SIG-M5 (cell line): ENCODE measurements around the gene AFDN.

ENCODE experiments used
- DNase-seq: peaks from one replicate; lab custom pipeline; 2025; lab: John Stamatoyannopoulos, UW

AFDN gene, protein sequence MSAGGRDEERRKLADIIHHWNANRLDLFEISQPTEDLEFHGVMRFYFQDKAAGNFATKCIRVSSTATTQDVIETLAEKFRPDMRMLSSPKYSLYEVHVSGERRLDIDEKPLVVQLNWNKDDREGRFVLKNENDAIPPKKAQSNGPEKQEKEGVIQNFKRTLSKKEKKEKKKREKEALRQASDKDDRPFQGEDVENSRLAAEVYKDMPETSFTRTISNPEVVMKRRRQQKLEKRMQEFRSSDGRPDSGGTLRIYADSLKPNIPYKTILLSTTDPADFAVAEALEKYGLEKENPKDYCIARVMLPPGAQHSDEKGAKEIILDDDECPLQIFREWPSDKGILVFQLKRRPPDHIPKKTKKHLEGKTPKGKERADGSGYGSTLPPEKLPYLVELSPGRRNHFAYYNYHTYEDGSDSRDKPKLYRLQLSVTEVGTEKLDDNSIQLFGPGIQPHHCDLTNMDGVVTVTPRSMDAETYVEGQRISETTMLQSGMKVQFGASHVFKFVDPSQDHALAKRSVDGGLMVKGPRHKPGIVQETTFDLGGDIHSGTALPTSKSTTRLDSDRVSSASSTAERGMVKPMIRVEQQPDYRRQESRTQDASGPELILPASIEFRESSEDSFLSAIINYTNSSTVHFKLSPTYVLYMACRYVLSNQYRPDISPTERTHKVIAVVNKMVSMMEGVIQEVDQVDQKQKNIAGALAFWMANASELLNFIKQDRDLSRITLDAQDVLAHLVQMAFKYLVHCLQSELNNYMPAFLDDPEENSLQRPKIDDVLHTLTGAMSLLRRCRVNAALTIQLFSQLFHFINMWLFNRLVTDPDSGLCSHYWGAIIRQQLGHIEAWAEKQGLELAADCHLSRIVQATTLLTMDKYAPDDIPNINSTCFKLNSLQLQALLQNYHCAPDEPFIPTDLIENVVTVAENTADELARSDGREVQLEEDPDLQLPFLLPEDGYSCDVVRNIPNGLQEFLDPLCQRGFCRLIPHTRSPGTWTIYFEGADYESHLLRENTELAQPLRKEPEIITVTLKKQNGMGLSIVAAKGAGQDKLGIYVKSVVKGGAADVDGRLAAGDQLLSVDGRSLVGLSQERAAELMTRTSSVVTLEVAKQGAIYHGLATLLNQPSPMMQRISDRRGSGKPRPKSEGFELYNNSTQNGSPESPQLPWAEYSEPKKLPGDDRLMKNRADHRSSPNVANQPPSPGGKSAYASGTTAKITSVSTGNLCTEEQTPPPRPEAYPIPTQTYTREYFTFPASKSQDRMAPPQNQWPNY (N-terminal part only)

DNA sequence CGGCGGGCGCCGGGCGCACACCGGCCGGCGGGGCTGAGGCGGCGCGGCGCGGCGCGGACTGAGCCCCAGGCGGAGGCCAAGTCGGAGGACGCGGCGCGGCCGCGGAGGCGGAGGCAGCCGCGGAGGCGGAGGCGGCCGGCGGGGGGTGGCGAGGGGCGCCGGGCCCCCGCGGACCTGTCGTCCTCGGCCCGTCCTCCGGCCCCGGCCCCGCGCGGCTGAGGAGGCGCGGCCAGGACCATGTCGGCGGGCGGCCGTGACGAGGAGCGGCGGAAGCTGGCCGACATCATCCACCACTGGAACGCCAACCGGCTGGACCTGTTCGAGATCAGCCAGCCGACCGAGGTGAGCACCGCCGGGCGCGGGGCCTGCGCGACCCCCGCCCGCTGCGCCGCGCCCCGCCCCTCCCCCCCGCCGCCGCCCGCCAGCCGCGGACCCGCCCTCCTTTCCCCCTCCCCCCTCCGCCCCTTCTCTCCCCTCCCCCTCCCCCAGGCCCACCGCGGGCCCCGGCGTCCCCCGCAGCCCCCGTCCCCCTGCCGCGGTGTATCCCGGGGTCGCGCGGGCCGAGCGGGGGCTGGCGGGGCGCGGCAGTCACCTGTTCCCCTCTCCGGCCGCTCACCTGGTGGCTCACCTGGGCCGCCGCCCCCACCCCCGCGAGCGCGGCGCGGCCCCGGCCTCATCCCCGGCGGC is at the start of gene AFDN:
AFDN (plus strand) TSS at position 16 of the 687 bp plus-strand sequence; CDS start at position 238, 222 bp downstream.
- no peak for DNase-seq

DNA sequence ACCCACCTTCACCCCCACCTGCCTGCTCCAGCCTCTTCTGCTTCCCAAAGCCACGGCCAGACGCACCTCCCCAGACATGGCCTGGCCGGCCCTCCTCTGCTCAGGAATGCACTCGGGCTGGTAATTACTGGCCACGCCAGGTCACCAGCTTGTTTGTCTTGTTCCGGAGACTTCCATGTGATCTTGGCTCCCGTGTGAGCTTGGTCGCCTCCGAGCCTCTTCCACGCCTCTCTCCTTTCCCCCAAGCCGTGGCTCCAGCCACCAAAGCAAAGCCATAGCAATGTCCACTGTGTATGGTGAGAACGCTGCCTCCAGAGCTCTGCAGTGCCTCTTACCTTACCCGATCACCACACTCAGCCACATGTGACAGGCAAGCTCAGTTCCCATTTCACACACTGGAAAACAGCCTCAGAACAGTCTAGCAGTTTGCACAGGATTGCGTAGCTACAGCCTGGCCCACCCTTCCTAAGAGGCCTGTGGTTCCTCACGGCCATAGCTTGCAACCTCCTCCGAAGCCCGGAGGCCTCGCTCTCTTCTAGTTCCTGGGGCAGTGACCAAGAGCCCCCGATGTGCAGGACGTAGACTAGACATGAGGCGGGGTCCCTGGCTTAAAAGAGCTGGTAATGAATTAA is 48.1 kb upstream of the AFDN start:
- DNase-seq: no peak

DNA sequence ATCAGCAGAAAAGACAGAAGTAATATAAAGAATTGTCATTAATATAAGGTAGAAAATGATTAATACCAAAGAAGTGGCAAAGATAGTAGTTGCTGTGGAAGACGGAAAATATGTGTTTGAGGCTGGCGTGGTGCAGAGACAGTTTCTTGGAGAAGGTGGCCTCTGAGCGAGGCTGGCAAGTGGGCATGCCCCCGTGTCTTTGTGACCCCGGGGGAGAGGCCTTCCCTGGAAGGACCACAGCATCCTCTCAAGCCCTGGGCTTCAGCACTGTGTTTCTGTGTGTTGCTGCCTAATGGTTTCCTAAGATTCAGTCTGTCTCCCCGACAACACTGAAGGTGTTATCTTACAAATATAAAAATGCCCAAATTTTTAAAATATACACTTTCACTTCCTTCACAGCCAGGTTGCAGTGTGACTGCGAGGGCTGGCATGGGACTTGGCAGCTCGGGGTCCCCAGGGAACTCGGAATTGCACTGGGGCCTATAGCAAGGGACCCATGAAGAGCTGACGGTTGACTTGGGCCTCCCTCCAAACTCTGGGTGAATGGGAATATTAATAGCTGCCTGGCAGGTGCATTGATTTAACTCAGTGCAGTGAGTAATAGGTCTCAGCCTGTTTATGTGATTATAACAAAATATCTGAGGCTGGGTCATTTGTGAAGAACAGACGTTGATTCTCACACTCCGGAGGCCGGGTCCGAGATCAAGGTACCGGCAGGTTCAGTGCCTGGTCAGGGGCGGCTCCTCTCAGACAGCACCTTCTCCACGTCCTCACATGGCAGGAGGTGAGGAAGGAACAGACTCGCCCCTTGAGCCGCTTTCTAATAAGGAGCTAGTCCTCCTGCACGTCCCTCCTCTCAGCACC is 47.4 kb upstream of the AFDN start:
- no peak for DNase-seq

DNA sequence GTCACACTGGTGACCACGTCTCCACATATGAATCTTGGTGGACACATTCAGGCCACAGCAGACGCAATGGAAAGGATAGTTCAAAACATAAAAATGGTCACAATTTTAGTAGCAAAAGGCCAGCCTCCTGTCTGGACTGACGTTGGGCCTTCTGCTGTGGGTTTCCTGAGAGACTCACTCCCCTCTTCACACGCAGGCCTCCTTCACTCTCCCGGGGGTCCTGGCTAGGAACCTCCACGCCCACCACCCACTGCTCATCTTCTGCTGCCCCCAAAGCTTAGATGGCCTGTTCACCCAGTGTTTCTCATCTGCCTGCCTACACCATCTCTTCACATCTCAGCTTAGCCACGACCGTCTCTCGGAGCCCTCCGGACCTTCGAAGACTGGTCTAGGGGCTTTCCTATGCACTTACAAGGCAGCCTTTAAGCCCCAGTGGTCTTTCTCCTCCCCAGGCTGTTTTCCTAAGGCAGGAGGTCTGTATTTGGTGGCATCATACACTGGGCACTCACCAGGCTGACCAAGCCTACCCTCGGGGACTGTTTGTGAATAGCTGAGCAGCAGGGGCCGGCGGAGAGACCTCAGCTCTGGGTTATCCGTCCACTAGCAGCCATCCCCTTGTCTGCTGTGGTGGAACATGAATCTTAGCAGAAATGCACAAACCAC is 46.6 kb upstream of the AFDN start:
- no peak for DNase-seq

DNA sequence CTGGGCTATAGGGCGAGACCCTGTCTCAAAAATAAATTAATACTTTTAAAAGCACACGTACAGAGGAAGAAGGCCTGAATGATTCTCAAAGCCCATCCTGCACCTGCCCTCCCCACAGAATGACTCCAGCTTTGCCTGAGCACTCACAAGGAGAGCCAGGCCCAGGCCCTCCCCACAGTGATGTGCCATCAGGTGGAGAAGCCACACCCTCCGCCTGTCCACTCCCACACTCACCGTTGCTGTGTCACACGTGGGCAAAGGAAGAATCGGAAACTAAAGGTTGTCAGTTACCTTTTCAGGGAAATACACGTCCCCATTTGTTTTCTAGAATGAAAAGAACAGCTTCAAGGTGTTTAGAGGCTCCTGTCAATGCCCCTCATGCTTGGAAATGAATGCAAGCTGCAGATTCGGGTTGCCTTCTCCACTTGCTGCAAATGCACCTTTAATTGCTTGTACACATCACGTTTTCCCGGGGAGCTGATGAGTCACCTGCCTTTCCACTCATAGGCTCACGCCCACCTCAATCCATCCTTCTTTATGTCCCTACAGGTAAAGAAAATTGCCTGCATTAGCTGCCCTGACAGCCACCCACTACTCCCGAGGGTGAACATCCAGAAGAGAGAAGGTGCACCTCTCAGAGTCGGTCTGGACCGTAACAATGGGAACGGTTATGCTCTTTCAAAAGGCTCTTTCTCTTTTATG is 45.5 kb upstream of the AFDN start:
- DNase-seq: no peak

DNA sequence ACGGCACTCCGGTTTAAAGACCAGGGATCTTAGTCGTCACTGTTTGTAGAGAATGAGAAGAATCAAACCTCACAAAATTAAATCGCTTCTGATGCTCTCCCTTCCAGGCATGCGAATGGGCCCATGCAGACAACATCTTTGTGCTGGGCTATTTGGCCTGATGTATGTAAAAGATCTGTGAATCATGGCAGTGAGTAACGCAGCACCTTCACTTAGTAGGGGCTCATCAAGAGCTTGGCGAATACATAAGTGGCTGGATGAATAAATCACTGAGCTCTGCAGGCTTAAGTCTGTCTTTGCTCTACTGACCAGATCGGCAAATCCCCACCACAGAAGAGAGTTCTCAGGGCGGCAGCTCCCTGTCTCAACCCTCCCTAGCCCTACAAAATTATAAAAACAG is 44.8 kb upstream of the AFDN start:
- no peak for DNase-seq

DNA sequence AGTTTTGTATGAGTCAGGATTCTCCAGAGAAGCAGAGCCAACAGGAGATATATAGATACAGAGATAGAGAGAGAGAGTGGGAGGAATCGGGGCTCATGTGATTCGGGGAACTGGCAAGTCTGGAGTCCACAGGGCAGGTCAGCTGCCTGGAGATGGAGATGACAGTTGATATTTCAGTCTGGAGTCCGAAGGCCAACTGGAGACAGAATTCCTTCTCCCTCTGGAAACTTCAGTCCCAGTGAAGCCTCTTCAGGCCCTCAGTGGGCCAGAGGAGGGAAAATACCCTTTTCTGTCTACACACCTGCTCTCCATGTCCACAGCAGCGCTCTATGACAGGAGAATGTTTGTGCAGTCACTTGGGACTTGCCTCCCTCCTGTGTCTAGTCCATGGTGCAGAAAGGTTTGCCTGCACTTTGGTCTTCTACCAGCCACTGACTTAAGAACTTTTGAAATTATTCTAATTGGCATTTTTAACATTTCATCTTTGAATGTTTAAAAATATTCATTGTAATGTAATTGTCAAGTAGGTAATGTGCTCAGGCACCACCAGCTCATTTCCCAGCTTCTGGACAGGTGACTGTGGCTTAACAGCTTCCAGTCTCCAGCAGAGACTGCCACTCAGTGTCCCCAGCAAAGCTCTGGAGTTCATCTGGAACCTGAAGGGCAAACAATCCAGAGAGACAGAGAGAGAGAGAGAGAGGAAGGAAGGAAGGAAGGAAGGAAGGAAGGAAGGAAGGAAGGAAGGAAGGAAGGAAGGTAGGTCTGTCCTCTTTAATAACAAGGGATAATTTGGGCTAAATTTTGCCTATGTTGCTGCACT is 43.8 kb upstream of the AFDN start:
- DNase-seq: no peak

DNA sequence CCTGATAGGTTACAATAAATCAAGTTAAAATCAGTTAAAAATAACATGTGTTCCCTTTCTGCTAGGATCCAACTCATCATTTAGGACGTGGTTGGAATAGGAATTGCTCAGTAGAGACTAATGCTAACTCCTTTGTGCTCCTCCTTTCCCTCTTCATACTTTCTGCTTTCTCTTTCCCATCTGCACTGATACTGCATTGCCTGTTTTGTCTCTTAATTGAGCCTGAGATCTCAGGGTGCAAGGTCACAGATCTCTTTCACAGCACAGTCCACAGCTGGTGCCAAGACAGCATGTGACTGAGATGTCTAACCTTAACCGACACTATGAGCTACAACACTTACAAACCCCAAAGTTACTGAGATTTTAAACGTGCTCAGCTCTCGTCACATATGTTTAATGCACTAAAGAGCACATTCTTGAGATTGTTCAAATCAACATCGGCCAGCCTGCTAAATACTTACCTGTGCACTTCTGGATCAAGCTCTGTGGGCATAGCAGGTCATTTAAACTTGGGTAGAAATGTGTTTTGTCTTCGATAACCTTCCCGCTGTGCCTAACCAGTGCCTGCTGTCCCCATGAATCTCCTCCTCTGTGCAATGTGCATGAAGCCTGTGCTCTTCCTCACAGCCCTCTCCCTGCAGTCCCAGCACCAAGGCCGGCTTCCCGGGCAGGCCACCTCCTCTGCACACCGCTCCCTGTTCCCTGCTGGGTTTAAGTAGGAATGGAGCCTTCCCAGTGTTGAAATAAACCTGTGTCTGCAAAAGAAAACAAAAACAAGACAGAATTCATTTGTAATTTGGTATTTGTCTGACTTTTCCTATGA is 39.6 kb upstream of the AFDN start:
- DNase-seq: no peak

DNA sequence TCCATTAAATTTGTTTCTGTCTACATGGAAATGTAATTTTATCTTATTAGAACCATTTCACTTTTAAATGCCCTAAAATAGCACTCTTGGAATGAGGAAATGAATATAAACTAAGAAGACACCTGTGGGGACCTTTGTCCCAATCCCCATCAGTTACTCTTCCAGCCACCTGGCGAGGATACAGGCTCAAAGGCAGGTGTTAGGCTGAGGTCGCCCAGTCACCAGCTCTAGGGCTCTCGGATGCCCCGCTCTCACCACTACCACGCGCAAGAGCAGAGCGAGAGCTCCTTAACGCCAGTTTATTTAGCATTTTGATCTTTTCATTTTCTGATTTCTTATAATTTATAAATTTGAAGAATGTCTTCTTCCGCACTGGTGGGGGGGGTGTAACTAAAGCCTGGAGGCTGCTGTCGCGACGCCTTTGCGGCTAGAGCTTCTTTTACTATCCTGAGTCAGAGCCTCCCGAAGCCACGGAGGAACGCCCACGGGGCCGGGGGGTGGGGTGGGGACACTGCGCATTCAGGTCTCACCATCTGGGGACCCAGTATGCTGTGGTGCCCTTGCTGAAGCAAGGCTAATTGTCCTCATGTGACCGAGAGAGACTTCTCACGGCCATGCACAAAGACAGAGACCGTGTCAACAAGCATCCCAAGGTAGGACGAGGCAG is 38.7 kb upstream of the AFDN start:
- DNase-seq: no peak

DNA sequence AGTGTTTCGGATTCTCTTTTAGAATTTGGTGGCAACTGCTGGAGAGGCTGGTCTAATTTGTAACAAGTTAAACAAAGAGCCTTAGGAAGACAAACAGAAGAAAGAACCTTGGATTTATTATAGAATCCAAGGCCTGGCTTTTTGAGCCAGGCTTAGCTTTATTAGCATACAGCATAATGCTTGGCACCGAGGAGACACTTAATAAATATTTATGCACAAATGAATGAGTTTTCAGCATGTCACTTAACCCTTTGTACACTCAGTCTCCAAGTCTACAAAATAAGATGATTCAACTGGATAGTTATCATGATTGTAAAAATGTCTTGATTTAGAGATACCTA is 38.2 kb upstream of the AFDN start:
- DNase-seq: no peak

DNA sequence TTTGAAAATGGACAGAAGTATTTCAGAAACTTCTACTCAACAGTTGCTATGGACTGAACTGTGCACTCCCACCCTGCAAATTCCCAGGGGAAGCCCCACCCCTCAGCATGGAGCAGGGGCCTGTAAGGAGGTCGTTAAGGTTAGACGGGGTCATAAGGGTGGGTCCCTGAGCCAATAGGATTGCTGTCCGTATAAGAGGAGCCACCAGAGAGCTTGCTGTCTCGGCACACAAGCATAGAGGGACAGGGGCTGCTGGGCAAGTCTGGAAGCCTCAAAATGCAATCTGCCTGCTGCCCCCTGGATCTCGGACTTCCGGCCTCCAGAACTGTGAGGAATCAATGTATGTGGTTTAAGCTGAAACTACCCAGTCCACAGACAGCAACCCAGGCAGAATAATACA is 37.4 kb upstream of the AFDN start:
- no peak for DNase-seq

DNA sequence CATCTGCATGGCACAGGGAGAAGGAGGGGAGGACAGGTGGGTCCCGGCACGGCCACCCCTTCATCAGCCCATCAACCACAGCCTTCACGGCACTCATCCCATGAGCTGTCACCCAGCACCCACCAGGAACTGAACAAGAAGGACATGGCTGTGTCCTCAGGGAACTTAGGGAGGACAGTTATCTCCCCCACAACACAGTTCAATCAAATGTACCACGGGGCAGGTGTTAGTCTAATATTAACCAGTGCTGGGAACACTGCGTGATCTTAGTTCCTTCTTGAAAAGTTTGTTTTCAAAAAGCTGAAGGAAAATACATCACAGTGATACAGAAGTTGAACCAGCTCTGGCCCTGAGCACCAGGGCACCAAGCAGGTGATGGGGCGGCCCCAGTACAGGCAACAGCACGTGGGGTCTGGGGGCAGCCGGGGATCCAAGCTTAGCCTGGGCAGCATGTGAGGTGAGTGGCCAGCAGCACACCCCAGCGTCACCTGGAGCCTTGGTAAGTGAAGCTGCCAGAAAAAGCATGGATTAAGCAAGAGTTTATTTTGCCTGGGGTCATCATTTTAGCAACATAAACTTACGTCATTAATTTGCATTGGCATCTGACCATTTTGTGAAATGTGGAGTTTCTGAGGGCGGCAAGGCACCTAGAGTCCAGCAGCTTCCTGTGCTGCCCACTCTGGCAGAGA is 35.5 kb upstream of the AFDN start:
- DNase-seq: no peak

DNA sequence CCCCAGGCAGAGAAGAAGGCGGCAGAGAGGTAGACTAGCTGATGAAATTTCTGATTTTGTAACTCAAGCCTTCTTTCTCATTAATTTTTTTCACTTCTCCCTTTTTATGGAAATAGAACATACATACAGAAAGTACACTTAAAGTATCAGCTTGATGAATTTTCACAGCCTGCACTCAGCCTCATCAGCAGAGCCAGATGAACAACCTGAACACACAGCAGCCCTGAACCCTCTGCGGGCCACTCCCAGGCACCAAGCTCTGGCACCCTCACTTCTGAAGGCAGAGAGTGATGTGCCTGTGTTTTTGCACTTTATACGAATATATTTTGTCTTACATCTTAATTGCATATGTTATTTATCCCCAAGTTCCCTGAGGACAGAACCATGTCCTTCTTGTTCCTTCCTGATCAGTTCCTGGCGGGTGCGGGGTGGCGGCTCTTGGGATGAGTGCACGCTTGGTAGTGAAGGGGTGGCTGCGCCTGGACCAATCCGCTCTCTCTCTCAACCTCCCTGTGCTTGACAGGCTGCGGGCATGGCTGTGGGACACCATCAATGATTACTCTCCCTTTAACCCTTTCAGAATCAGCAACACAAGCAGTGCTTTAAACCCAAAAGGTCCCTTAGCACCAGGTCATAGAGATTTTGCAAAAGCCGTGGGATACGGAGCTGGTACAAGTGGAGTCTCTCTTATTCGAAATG is 34.8 kb upstream of the AFDN start:
- no peak for DNase-seq

DNA sequence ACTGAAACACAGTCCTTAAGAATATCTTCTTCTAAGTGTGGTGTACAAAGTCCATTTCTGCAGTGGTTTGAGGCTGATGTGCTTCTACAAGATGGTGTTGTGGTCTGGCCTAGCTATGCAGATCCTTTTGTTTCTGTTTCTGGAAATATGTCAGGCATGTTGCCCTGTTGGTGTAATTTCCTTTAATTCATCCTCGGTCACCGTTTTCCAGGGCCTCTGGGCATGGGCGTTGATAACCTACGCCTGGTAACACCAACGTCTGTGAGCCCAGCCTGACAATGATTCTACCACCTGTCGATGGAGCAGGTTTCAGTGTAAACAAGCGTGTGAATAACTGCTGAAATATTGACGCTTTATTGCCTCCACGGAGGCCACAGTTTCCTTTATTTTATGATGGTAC is 33.3 kb upstream of the AFDN start:
- no peak for DNase-seq
